Ecto neural progenitor cell (in vitro differentiated cells): ENCODE data around the gene CD33.
"Not testable (repeated sequence)": the region's sequence is repeated elsewhere in the genome, so short reads cannot be mapped to it uniquely, and the experiment has no call there.

Experiments used
- DNase-seq: peaks from one replicate; pipeline ENCODE4 v3.0.0-alpha.2; 2018; ENCODE audit warnings: low spot score

Gene CD33

DNA sequence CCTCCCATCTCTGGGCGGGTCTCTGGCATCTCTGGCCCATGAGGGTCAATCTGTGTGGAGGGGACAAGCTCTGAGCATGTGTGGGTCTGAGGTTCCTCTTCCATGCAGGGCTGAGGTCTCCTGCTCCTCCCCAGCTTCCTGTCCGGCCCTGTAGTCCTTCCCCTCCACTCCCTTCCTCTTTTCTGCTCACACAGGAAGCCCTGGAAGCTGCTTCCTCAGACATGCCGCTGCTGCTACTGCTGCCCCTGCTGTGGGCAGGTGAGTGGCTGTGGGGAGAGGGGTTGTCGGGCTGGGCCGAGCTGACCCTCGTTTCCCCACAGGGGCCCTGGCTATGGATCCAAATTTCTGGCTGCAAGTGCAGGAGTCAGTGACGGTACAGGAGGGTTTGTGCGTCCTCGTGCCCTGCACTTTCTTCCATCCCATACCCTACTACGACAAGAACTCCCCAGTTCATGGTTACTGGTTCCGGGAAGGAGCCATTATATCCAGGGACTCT, at the start of gene CD33:
CD33 (plus strand) TSS at position 183 of the 496 bp plus-strand sequence; CDS start at position 222, 39 bp downstream.
- not testable (repeated sequence) for DNase-seq

GRCh38 chr19:51179256-51179655, 45.6 kb upstream of the CD33 start:
- peak; percentile 3 for DNase-seq

DNA sequence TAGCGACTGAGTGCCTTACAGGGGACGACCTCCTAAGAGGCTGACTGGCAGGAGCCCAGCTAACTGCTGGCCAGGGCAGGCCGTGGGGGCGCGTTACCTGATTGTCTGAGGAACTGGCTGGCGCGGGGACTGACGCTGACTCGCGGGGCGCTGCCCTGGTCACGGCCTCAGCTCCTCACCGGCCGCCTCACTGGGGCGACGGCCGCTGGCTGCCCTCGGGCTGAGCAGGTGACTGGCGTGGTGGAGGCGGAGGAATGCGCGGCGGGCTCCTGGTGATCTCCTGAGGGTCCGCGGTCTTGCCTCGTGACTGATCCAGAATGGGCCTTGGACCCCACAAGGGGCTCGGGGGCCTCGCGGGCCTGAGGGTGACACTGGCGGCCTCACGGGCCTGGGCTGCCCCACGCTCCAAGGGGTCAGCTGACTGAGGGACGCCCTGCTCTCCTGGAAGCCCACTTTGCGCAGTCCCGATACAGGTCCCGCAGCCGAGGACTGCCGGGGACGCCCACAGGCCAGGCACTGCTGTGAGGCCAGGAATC, 43.4 kb upstream of the CD33 start:
- DNase-seq: peak; percentile 39

DNA sequence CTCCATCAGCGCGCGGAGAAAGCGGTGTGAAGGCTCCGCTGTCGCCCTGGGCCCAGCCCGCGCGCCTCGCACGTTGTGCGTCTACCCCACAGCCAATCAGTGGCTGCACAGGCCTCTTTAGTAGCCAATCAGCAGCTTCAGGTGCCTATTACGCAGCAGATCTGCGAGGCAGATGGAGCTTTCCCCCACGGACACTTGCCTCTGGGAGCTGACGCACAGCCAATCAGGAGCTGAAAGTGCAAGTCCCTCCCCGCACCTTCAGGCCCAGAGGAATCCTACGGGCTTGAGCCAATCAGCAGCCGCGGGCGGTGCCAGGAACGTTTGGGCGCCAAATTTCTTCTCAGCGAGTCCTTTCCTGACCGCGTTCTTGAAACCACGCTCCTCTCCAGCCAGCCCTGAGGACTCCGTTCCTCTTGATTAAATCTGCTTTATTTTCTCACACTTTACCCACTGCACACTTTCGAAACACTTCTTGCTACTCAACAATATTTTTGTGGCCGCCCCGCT, 42.9 kb upstream of the CD33 start:
- DNase-seq: peak; percentile 63

GRCh38 chr19:51183629-51184028, 41.3 kb upstream of the CD33 start:
- no peak for DNase-seq

DNA sequence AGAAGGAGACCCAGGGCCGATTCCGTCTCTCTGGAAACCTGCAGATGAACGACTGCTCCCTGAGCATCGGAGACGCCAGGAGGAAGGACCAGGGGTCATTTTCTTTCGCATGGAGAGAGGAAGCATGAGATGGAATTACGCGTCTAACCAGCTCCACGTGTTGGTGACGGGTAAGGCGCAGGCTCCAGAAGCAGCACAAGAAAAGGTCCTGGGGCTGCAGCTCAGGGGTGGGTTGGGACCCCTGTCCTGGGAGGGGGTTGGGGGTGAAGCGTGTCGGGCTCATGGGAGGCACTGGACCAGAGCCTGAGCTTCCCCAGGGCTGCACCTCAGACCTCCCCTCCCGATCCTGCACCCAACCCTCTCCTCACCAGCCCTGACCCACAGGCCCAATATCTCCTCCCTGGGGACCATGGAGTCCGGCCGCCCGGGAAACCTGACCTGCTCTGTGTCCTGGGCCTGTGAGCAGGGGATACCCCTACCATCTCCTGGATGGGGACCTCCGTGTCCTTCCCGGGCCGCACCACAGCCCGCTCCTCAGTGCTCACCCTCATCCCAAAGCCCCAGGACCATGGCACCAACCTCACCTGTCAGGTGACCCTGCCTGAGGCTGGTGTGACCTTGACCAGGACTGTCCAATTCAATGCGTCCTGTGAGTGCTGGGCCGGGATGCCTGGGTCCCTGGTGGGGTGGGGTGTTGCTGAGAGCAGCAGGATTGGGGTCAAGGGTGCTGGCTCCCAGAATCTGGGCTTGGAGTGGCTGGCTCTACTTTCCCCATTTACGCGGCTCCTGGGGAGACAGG, 39.6 kb upstream of the CD33 start:
- no peak for DNase-seq

DNA sequence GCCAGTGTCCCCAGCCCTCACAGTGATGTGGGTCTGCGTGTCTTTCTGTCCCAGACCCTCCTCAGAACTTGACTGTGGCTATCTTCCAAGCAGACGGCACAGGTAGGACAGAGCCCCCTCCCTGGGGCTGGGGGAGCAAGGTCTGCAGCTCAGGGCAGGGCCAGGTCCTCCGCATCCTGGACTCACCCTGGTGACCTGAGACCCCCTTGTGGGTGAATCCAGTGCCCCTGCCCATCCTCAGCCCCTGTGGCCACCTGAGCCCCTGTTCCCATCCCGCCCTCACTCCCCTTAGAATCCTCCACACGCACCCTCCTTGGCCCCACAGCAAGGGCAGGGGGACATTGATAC, 39.0 kb upstream of the CD33 start:
- DNase-seq: no peak

- no peak for DNase-seq
Observed at GRCh38 chr19:51186323-51186722, 38.6 kb upstream of the CD33 start.

- no peak for DNase-seq
Observed at GRCh38 chr19:51187395-51188226, 37.3 kb upstream of the CD33 start.

DNA sequence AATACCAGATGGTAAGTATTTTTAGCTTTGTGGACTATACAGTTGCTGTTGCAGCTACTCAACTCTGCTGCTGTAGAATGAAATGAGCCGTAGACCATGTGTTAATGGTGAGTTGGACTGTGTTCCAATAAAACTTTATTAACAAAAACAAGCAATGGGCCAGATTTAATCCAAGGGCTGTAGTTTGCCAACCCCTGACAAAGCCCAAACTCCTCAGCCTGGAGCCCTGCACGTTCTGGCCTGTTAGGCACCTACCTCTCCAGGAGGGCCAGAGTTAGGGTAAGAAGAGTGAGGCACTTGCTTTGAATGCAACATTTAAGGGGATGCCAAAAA, 36.7 kb upstream of the CD33 start:
- no peak for DNase-seq

DNA sequence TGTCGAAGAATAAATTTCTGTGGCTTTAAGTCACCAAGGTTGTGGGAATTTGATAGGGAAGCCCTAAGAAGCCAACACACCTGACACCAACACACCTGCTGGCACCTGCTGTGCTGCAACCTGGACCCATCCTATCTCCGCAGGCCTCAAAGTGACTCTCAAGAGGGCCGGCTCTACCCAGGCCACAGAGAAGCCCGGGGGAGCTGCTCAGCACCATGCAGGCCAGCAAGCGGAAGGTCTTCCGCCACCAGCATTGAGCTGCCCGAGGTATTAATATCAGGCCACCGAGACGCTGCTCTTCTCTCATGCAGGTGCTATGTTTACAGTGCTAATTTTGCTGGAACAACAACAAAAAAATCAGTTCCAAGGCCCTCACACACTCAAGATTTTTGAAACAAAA, 32.2 kb upstream of the CD33 start:
- no peak for DNase-seq

- DNase-seq: no peak
Observed at GRCh38 chr19:51194527-51195315, 30.2 kb upstream of the CD33 start.

GRCh38 chr19:51195316-51195586, 29.6 kb upstream of the CD33 start:
- no peak for DNase-seq

DNA sequence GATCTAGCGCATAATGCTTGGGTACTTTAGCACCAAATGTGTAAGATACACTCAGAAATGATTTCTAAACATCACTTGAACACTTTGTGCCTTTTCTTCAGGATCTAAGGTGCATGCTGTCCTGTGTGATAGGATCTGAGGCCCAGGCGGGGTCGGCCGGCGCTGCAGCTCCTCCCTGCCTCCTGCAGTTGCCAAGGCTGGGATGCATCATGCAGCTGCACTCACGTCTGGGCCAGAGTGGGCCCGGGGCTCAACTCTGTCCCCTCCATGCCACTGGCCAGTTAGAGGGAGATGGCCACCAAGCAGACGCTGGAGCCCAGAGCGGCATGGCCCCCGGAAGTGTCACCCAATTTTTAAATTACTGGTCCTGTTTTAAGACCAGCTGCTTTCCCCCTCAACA, 29.3 kb upstream of the CD33 start:
- no peak for DNase-seq

DNA sequence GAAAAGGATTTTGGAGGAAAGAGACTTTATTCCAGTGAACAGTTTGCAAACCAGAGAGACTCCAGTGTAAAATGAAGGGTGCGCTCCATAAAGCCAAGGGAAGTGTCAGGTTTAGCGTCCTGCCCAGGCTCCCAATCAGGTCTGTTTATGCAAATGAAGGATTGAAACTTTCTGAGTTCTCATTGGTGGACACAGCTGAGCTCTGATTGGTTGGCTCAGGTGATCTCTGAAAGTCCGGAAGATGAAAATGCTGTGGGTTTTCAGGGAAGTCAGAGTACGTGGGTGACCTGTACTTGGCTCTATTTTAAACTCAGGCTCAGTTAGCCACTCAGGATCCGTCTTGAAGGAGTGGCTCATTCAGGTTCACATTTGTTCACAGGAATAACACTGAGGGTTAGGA, 28.7 kb upstream of the CD33 start:
- no peak for DNase-seq

DNA sequence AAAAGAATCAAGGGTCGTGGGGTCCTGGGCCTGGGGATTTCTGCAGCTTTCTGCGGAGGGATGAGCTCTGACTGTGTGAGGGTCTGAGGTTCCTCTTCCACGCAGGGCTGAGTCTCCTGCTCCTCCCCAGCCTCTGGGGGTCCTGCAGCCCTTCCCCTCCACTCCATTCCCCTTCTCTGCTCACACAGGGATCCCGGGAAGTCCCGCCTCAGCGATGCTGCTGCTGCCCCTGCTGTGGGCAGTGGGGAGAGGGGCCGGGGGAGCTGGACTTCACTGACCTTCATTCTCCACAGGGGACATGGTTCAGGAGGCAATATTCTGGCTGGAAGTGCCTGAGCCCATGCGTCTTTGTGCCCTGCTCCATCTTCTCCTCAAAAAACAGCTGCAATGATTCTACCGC, 26.2 kb upstream of the CD33 start:
- no peak for DNase-seq

DNA sequence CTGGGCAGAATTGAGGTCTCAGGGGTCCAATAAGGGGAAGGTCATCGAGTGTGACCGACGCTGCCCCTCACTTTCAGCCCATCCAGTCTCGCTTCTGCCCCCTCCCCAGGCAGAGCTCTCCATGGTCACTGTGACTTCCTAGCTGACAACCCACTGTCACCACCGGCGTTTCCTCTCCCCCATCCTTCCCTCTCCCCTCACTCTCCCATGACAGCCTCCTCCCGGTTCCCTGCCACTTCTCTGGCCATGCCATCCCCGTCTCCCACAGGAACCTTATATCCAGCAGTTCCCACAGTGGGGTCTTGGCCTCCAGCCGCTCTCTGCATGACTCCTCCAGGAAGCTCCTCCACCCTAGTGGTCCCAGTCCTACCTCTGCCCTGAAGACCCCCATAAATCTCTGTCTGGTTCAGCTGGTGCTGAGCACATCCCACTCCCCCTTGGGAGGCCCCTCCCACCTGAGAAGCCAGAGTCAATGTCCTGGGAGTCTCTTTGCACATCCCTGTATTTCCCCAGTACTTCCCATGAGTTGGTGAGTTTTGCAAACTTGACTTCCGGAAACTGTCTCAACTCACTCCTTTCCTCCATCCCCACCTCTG, 24.7 kb upstream of the CD33 start:
- DNase-seq: no peak

GRCh38 chr19:51201712-51202111, 23.2 kb upstream of the CD33 start:
- DNase-seq: no peak

- no peak for DNase-seq
Observed at GRCh38 chr19:51203916-51204315, 21.0 kb upstream of the CD33 start.

- DNase-seq: no peak
Observed at GRCh38 chr19:51204321-51204720, 20.6 kb upstream of the CD33 start.

DNA sequence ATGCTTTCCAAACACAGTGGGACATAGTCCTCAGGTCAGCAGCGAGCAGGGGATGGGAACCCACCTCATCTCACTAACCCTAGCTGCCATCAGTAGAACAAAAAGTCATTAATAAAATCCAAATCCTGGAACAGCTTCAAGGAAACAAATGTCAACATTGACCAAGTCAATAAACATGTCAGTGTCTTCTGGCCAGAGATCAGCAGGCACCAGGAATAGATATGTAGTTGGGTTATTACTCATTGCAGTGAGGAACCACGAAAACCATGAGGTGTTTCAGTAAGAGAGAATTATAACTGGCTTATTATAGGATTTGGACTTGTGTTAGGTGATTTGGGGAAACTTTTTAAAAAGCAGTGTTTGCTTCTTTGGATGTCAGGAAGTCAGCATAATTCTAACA, 17.1 kb upstream of the CD33 start:
- no peak for DNase-seq

DNA sequence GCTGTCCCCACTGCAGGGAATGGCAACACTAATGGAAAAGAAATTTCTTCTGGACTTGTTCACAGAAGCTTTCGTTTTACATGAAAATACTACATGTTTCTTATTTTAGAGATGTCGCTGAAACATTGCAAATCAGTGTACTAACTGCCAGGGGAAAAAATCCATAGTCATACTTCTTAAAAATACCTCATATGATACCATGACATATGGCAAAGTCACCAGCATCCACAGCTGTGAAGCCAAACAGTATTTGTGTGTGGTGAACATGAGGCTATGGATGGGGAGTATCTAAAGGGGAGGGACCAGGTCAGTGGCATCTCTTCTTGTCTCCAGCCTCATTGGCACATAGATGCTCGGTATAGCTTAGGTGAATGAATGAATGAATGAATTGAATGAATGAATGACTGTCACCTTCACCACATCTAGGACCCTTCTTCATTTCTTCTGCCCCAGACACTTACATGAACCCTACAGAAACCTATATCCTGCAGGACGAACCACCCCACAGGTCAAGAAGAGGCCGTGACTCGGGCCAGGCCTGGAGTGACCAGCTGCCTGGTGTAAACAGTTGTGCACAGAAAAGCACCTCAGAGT, 14.6 kb upstream of the CD33 start:
- no peak for DNase-seq
